MM.1S (cell line): ENCODE results near the gene C1D.

Experiments
- EZH2 ChIP-seq: fragments of 300-600 bp; sonication (generic); optimal IDR thresholded peaks from 2 replicates; pipeline ENCODE3; 2017; ENCODE audit warnings: low read depth, mild to moderate bottlenecking, antibody characterized with exemption, low read length, mixed read lengths
- EZH2phosphoT487 ChIP-seq: fragments of 300-600 bp; sonication (generic); IDR thresholded peaks from 2 replicates; pipeline ENCODE4 v1.6.1; 2018; ENCODE audit warnings: antibody characterized with exemption, low read length
- TF ChIP-seq, protein P1 (sequence below): fragments of 300-600 bp; sonication (generic); IDR thresholded peaks from 2 replicates; pipeline ENCODE4 v1.5.1; 2016; ENCODE audit warnings: antibody characterized with exemption, low read length, mixed read lengths

DNA sequence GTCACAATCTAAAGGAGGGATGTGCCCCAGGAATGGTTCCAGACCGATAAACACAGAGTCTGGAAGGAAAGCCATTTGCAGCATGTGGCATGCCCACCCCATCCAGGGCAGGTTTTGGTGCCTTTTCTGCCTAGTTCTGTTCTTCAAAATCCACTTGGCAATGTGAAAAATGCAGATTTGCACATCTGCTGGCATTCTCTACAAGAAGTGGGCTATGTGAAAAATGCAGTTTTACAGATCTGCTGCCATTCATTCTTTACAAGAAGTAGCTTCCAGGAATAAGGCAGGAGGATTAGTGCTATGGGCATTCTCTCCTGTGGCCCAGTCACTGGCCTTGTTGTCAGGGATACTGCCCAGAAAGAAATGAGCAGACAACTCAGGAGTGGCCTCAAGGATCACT, 68.1 kb downstream of the C1D start:
- TF ChIP-seq, protein P1, sequence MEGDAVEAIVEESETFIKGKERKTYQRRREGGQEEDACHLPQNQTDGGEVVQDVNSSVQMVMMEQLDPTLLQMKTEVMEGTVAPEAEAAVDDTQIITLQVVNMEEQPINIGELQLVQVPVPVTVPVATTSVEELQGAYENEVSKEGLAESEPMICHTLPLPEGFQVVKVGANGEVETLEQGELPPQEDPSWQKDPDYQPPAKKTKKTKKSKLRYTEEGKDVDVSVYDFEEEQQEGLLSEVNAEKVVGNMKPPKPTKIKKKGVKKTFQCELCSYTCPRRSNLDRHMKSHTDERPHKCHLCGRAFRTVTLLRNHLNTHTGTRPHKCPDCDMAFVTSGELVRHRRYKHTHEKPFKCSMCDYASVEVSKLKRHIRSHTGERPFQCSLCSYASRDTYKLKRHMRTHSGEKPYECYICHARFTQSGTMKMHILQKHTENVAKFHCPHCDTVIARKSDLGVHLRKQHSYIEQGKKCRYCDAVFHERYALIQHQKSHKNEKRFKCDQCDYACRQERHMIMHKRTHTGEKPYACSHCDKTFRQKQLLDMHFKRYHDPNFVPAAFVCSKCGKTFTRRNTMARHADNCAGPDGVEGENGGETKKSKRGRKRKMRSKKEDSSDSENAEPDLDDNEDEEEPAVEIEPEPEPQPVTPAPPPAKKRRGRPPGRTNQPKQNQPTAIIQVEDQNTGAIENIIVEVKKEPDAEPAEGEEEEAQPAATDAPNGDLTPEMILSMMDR, result no peak
- TF ChIP-seq EZH2 (no peak), EZH2phosphoT487 (no peak)
